Breast epithelium (tissue), 3 donors: ENCODE measurements around the gene RACGAP1.

Experiments used
- CTCF ChIP-seq, 3 donors: fragments of 450-650 bp; IDR thresholded peaks; one replicate each; pipeline ENCODE4 v1.5.1; 2016 to 2017; ENCODE audit warnings: antibody characterized with exemption in 3 of 3, mild to moderate bottlenecking in 3 of 3, moderate library complexity in 3 of 3
- POLR2AphosphoS5 ChIP-seq, 3 donors: sonication (generic); formaldehyde crosslinking; IDR thresholded peaks; one replicate each; pipeline ENCODE4 v1.6.1; 2017; ENCODE audit warnings: antibody characterized with exemption in 3 of 3

- TF ChIP-seq POLR2AphosphoS5 (IDR thresholded peaks at IDR 0.05) (no peak), CTCF (IDR thresholded peaks at IDR 0.05) (no peak)
Observed at GRCh38 chr12:49953961-49954846, 71.1 kb downstream of the RACGAP1 start.
